GM12878 (cell line): ENCODE measurements around the gene RNF126. TPM values are rescaled to one million over a fixed set of nuclear protein-coding genes. Genes with fewer than 3 reads are reported as not detected.

Experiments
- ATAC-seq: fragments of 200-7000 bp; cut with Tn5 transposase; 3 replicates; pipeline ENCODE4 v1.9.1; 2020; ENCODE audit warnings: mild to moderate bottlenecking, moderate library complexity
- BruUV-seq: library from RNA; stranded (reverse); fragments of 400-500 nt; replicated peaks from 2 replicates; lab custom pipeline; 2021; lab: Mats Ljungman, UMichigan
- CTCF ChIA-PET: fragments of 300-600 bp; sonication (Branson Sonifier 250); formaldehyde crosslinking; extraction: SDS; loops from one replicate; lab custom pipeline; 2021; ENCODE audit warnings: inconsistent platforms; lab: Yijun Ruan, JAX
- POLR2A ChIA-PET: fragments of 350-600 bp; formaldehyde crosslinking; extraction: SDS; loops from one replicate; lab custom pipeline; 2021; ENCODE audit warnings: inconsistent platforms; lab: Charles Lee
- RAD21 ChIA-PET: fragments of 300-600 bp; sonication (Branson Sonifier 250); formaldehyde crosslinking; loops from one replicate; lab custom pipeline; 2023; ENCODE audit warnings: antibody characterized with exemption; ENCODE audit not compliant: unreplicated experiment; lab: Charles Lee
- SMC1A ChIA-PET: fragments of 300-600 bp; sonication (Branson Sonifier 250); formaldehyde crosslinking; loops from one replicate; lab custom pipeline; 2023; ENCODE audit not compliant: unreplicated experiment, uncharacterized antibody; lab: Charles Lee
- DNase-seq: peaks from one replicate; pipeline ENCODE4 v3.0.0-alpha.2; 2011; ENCODE audit warnings: low read depth, low spot score
- FAIRE-seq: peaks from 3 replicates; lab custom pipeline; 2011; peaks lifted over from hg19 to GRCh38; lab: Jason Lieb, UNC
- H2AFZ ChIP-seq: 2 replicates; pipeline ENCODE4 v1.6.0; 2011; ENCODE audit warnings: low read depth, low read length, control low read depth; ENCODE audit not compliant: control insufficient read depth
- H3K27ac ChIP-seq: 2 replicates; pipeline ENCODE4 v1.5.1; 2011; ENCODE audit warnings: control low read depth; ENCODE audit not compliant: control insufficient read depth, insufficient read depth
- H3K27me3 ChIP-seq, 2 experiments: replicated peaks in 1 of 2; 2 replicates each; pipeline versions ENCODE4 v1.6.0 to v1.6.1; 2011; ENCODE audit warnings: low read length in 1 of 2; ENCODE audit not compliant: control insufficient read depth in 2 of 2, insufficient read depth in 2 of 2
- H3K36me3 ChIP-seq, 2 experiments: 2 replicates each; pipeline ENCODE4 v1.5.1; 2011; ENCODE audit warnings: low read length in 1 of 2; ENCODE audit not compliant: control insufficient read depth in 2 of 2, insufficient read depth in 2 of 2
- H3K4me1 ChIP-seq: 2 replicates; pipeline ENCODE4 v1.6.1; 2011; ENCODE audit warnings: mild to moderate bottlenecking, low read length, moderate library complexity, mixed read lengths; ENCODE audit not compliant: control insufficient read depth, insufficient read depth
- H3K4me2 ChIP-seq: 2 replicates; pipeline ENCODE4 v1.6.0; 2011; ENCODE audit warnings: control low read depth; ENCODE audit not compliant: control insufficient read depth, insufficient read depth
- H3K4me3 ChIP-seq: fragments of 200-600 bp; sonication (generic); 2 replicates; pipeline ENCODE4 v1.5.1; 2016
- H3K79me2 ChIP-seq: 2 replicates; pipeline ENCODE4 v1.6.0; 2011; ENCODE audit warnings: low read length; ENCODE audit not compliant: control insufficient read depth, insufficient read depth
- H3K9ac ChIP-seq: 2 replicates; pipeline ENCODE4 v1.8.0; 2011; ENCODE audit warnings: low read length, control low read depth, mixed read lengths; ENCODE audit not compliant: control insufficient read depth, insufficient read depth
- H3K9me3 ChIP-seq: replicated peaks from 3 replicates; pipeline ENCODE4 v1.5.1; 2011; ENCODE audit warnings: mild to moderate bottlenecking, low read length; ENCODE audit not compliant: control insufficient read depth, insufficient read depth
- H4K20me1 ChIP-seq: 2 replicates; pipeline ENCODE4 v1.6.0; 2011; ENCODE audit not compliant: control insufficient read depth, insufficient read depth
- ASH2L ChIP-seq: fragments of 300-600, 200-600 bp; sonication (generic); IDR thresholded peaks from 2 replicates; pipeline ENCODE4 v1.6.1; 2017; ENCODE audit warnings: low read depth, mild to moderate bottlenecking, borderline replicate concordance
- CBFB ChIP-seq: IDR thresholded peaks from 2 replicates; pipeline ENCODE4 v1.6.1; 2016; ENCODE audit warnings: antibody characterized with exemption, low read depth
- ETV6 ChIP-seq, 2 experiments: fragments of 450-650 bp in 1 of 2; IDR thresholded peaks in 1 of 2; conservative IDR thresholded peaks in 1 of 2; 2 replicates each; pipeline ENCODE4 v1.6.1; 2014; ENCODE audit warnings: antibody characterized with exemption in 1 of 2, borderline replicate concordance in 1 of 2, low read depth in 1 of 2, mild to moderate bottlenecking in 1 of 2, moderate library complexity in 1 of 2
- NFIC ChIP-seq: IDR thresholded peaks from 2 replicates; pipeline ENCODE4 v1.6.1; 2012; ENCODE audit warnings: low read depth, mild to moderate bottlenecking, inconsistent platforms, low read length, moderate library complexity
- NFYB ChIP-seq: IDR thresholded peaks from 2 replicates; pipeline ENCODE4 v1.6.1; 2011; ENCODE audit warnings: low read depth, mild to moderate bottlenecking, low read length, improper control_type of control experiment, moderate library complexity; ENCODE audit not compliant: insufficient read depth
- NR2C2 ChIP-seq: IDR thresholded peaks from 2 replicates; pipeline ENCODE4 v1.6.1; 2011; ENCODE audit warnings: borderline replicate concordance, low read depth; ENCODE audit not compliant: control insufficient read depth, insufficient read length
- NRF1 ChIP-seq: conservative IDR thresholded peaks from 2 replicates; pipeline ENCODE4 v1.6.1; 2011; ENCODE audit warnings: mild to moderate bottlenecking, low read depth, low read length, improper control_type of control experiment
- POLR2A ChIP-seq: IDR thresholded peaks from 2 replicates; pipeline ENCODE4 v1.6.1; 2011; ENCODE audit warnings: low read depth, mild to moderate bottlenecking, low read length
- RAD51 ChIP-seq: fragments of 450-650 bp; IDR thresholded peaks from 2 replicates; pipeline ENCODE4 v1.6.1; 2016; ENCODE audit warnings: moderate library complexity, mild to moderate bottlenecking, inconsistent platforms
- TBL1XR1 ChIP-seq: IDR thresholded peaks from 2 replicates; pipeline ENCODE4 v1.6.1; 2012; ENCODE audit warnings: low read depth, low read length, improper control_type of control experiment
- WRNIP1 ChIP-seq: IDR thresholded peaks from 2 replicates; pipeline ENCODE4 v1.6.1; 2011; ENCODE audit warnings: low read depth, low read length, improper control_type of control experiment, borderline replicate concordance
- ZNF24 ChIP-seq: fragments of 450-650 bp; IDR thresholded peaks from 2 replicates; pipeline ENCODE4 v1.6.1; 2017; ENCODE audit warnings: antibody characterized with exemption, mild to moderate bottlenecking
- WGBS: methylation state at CpG from one replicate; pipeline ENCODE4 v1.1.6; 2016; ENCODE audit warnings: low lambda C conversion rate; ENCODE audit not compliant: insufficient replicate concordance, insufficient coverage; ENCODE audit errors: missing lambda C conversion rate; 5-methylcytosine and 5-hydroxymethylcytosine counted together
- in situ Hi-C: fragments of 300-500 bp; cut with MboI; formaldehyde crosslinking; loops from 9 replicates; pipeline ENCODE4 v1.14.3; 2018; ENCODE audit warnings: mixed read lengths
- intact Hi-C: fragments of 100-400 bp; cut with micrococcal nuclease; formaldehyde crosslinking; loops from one replicate; pipeline ENCODE4 v1.14.2; 2022; ENCODE audit not compliant: unreplicated experiment
- polyA plus RNA-seq, 11 experiments: library from polyadenylated mRNA; depleted of rRNA in 4 of 11; unstranded in 6 of 11; stranded (reverse) in 5 of 11; fragments of >200 nt; fragmentation: Nextera tagmentation in 4 of 11; fragmentation: Illumina TruSeq in 1 of 11; extraction: Ambion mirVana in 4 of 11; extraction: Trizol in 1 of 11; gene quantifications; 1 replicate in 1 of 11; 2 replicates in 10 of 11; pipeline versions ENCODE4 v1.2.1 to v1.2.3, GENCODE V29; 2011 to 2016; ENCODE audit warnings: inconsistent platforms in 2 of 11, missing spikeins in 2 of 11, low read depth in 1 of 11
- total RNA-seq, 4 experiments: library from RNA; depleted of rRNA in 3 of 4; stranded (reverse); fragments of >200 nt in 3 of 4; fragmentation: Illumina TruSeq in 1 of 4; extraction: Trizol in 1 of 4; gene quantifications; 2 replicates each; pipeline versions ENCODE4 v1.2.1 to v1.2.3, GENCODE V29; 2013 to 2021
- TF ChIP-seq, protein P1 (sequence below): fragments of 450-650 bp; IDR thresholded peaks from 2 replicates; pipeline ENCODE4 v1.6.1; 2018; ENCODE audit warnings: borderline replicate concordance, mild to moderate bottlenecking; ENCODE audit not compliant: partially characterized antibody
- TF ChIP-seq, protein P2 (sequence below): fragments of 450-650 bp; conservative IDR thresholded peaks from 2 replicates; pipeline ENCODE4 v1.6.1; 2017; ENCODE audit warnings: mild to moderate bottlenecking, moderate library complexity

RNF126 gene
- total and polyA plus RNA-seq, 10 of the 15 experiments (the other 5 are each of a cell fraction or from before 2014, with no cell fraction given), result 0.45 to 100 (median 50.6) TPM

DNA sequence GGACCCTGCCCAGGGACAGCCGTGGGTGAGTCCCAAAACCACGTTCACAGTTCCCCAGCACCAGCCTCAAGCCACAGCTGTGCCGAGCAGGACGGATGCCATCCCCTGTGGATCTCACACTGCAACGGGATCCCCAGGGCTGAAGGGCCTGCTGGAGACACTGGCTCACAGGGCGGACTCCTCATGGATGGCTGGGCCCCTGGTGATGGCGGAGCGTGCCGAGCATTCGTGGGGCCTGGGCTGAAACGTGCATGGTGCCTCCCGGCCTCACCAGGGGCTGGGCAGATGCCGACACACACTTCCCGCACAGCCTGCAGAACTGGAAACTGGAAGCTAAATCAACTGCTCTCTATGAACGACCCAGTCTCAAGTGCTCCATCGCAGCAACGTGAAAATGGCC is 9.6 kb downstream of the RNF126 start:
- Histone ChIP-seq H3K9ac (no peak overlapping the region), H3K4me1 (no peaks in the 10 kb centered on the region)
- RAD21 ChIA-PET, result no interaction called here

DNA sequence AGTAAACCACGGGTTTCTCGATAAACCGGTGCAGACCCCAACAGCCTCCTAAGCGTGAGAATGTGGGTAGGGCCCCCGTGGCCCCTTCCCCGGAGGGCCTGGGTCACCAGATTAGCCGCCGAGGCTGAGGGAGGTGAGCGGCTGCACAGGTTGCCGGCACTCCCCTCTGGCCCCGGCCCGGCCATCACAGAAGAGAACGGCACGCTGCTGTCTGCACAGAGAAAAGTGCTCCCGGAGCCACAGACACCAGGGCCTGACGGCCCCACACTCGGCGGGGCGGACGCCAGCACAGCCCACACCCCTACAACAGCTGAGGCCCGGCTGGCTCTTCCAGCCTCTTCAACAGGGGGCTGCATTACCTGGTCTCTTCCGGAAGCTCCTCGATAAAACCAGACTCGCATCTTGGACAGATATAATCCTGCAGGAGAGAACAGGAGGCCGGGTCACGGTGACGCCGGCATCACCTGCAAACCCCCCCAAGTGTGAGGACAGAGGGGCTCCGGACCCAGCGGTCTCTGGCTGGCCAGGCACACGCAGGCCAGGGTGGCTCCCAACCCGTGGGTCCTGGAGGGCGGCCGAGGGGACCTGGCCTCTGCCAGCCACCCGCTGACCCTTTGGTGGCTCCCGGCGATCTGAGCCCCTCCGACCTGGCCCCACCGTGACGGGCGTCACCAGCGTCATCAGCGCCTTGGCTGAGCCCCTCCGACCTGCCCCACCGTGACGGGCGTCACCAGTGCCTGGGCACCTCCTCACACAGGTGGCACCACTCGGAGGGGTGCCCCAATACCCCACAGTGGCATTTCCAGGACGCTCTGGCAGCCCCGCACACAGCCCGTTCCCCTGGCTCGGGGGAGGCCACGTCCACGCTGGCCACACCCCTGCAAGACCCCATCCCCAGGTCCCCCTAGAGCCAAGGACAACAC is 10.3 kb downstream of the RNF126 start:
- no peak for FAIRE-seq
- POLR2A ChIA-PET, result no interaction called here
- no peak overlapping the region for H3K4me3 ChIP-seq
- ATAC-seq, result no peak
- H3K27ac ChIP-seq, result no peak overlapping the region
- intact Hi-C loops (no loop called here), in situ Hi-C loops (no loop called here)
- no peak overlapping the region for H3K4me2 ChIP-seq
- no peak overlapping the region for H2AFZ ChIP-seq
- H3K27me3 ChIP-seq, result no peaks in the 10 kb centered on the region
- no TSS peak for BruUV-seq
- H3K36me3 ChIP-seq, result peaks cover 14 to 54% of the 10 kb centered on the region in 2 experiments
- RAD21 ChIA-PET, result no interaction called here
- TF ChIP-seq, protein P1, sequence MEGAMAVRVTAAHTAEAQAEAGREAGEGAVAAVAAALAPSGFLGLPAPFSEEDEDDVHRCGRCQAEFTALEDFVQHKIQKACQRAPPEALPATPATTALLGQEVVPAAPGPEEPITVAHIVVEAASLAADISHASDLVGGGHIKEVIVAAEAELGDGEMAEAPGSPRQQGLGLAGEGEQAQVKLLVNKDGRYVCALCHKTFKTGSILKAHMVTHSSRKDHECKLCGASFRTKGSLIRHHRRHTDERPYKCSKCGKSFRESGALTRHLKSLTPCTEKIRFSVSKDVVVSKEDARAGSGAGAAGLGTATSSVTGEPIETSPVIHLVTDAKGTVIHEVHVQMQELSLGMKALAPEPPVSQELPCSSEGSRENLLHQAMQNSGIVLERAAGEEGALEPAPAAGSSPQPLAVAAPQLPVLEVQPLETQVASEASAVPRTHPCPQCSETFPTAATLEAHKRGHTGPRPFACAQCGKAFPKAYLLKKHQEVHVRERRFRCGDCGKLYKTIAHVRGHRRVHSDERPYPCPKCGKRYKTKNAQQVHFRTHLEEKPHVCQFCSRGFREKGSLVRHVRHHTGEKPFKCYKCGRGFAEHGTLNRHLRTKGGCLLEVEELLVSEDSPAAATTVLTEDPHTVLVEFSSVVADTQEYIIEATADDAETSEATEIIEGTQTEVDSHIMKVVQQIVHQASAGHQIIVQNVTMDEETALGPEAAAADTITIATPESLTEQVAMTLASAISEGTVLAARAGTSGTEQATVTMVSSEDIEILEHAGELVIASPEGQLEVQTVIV, result no peak
- no peak for TF ChIP-seq CBFB
- TF ChIP-seq, protein P2, sequence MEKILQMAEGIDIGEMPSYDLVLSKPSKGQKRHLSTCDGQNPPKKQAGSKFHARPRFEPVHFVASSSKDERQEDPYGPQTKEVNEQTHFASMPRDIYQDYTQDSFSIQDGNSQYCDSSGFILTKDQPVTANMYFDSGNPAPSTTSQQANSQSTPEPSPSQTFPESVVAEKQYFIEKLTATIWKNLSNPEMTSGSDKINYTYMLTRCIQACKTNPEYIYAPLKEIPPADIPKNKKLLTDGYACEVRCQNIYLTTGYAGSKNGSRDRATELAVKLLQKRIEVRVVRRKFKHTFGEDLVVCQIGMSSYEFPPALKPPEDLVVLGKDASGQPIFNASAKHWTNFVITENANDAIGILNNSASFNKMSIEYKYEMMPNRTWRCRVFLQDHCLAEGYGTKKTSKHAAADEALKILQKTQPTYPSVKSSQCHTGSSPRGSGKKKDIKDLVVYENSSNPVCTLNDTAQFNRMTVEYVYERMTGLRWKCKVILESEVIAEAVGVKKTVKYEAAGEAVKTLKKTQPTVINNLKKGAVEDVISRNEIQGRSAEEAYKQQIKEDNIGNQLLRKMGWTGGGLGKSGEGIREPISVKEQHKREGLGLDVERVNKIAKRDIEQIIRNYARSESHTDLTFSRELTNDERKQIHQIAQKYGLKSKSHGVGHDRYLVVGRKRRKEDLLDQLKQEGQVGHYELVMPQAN, result no peak
- no peak for TF ChIP-seq ASH2L
- no peak for TF ChIP-seq TBL1XR1
- TF ChIP-seq RAD51, result no peak
- no peak for TF ChIP-seq NRF1
- TF ChIP-seq ZNF24, result no peak
- TF ChIP-seq ETV6 (conservative IDR thresholded peaks at IDR 0.05 in 1 of 2, IDR thresholded peaks at IDR 0.05 in 1 of 2; ENCODE audit: borderline replicate concordance in 1 of 2, low read depth in 1 of 2), result no peak
- CTCF ChIA-PET, result no interaction called here
- no peaks in the 10 kb centered on the region for H3K9me3 ChIP-seq
- DNase-seq, result no peak
- SMC1A ChIA-PET, result no interaction called here
- H3K79me2 ChIP-seq, result peaks cover 47% of the 10 kb centered on the region
- WGBS, result 93% methylated on average over 39 of the region's 54 CpGs
- H4K20me1 ChIP-seq, result peaks cover 8% of the 10 kb centered on the region
- no peaks in the 10 kb centered on the region for H3K4me1 ChIP-seq
- no peak overlapping the region for H3K9ac ChIP-seq

More for the DNA sequence above, 9.6 kb downstream of the RNF126 start:
- Histone ChIP-seq H3K27me3 (no peaks in the 10 kb centered on the region), H3K4me3 (no peak overlapping the region), H3K9me3 (no peaks in the 10 kb centered on the region), H4K20me1 (peaks cover 8% of the 10 kb centered on the region), H3K79me2 (peaks cover 54% of the 10 kb centered on the region), H2AFZ (no peak overlapping the region), H3K36me3 (peaks cover 14 to 54% of the 10 kb centered on the region in 2 experiments), H3K27ac (no peak overlapping the region), H3K4me2 (no peak overlapping the region)
- ChIA-PET POLR2A (no interaction called here), SMC1A (no interaction called here), CTCF (no interaction called here)
- no peak for ATAC-seq
- 96% methylated on average over 17 of the region's 17 CpGs for WGBS
- no peak for FAIRE-seq
- intact Hi-C loops, result no loop called here
- no peak for TF ChIP-seq NR2C2
- TF ChIP-seq NFIC, result no peak
- TF ChIP-seq POLR2A, result peak; percentile 32; the same call in 1 of the 2 replicates
- no peak for TF ChIP-seq RAD51
- no peak for TF ChIP-seq WRNIP1
- TF ChIP-seq NRF1, result no peak
- TF ChIP-seq NFYB, result no peak
- BruUV-seq, result no TSS peak
- in situ Hi-C loops, result no loop called here
- DNase-seq, result no peak
